B cell (primary cell): ENCODE measurements around the gene ACP3.

Source experiments
- EZH2 ChIP-seq: IDR thresholded peaks from 2 replicates; pipeline ENCODE4 v1.6.1; 2012; ENCODE audit warnings: borderline replicate concordance, low read depth, mild to moderate bottlenecking, moderate library complexity, low read length; ENCODE audit not compliant: insufficient read depth, poor library complexity, severe bottlenecking
- TF ChIP-seq, protein P1 (sequence below): fragments of 200-600 bp; IDR thresholded peaks from one replicate; pipeline ENCODE4 v1.8.0; 2022; ENCODE audit warnings: antibody characterized with exemption, mild to moderate bottlenecking

DNA sequence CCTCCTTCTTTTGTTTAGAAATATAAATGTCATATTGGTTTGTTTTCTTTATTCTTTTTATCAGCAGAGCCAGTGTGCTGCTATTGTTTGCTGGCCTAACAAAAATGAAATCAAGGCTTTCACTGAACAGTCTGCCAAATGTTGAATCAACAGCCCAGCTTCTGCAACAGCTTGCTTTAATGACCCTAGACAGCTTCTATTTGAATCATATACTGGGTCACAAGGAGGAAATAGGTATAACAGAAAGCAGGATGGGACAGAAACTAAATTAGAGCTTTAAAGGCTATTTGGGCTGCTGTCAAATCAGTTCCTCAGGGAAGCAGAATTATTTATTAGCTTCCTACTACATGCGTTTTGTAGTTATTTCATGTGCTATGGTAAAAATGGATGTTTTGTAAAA, 88.0 kb downstream of the ACP3 start:
- TF ChIP-seq, protein P1, sequence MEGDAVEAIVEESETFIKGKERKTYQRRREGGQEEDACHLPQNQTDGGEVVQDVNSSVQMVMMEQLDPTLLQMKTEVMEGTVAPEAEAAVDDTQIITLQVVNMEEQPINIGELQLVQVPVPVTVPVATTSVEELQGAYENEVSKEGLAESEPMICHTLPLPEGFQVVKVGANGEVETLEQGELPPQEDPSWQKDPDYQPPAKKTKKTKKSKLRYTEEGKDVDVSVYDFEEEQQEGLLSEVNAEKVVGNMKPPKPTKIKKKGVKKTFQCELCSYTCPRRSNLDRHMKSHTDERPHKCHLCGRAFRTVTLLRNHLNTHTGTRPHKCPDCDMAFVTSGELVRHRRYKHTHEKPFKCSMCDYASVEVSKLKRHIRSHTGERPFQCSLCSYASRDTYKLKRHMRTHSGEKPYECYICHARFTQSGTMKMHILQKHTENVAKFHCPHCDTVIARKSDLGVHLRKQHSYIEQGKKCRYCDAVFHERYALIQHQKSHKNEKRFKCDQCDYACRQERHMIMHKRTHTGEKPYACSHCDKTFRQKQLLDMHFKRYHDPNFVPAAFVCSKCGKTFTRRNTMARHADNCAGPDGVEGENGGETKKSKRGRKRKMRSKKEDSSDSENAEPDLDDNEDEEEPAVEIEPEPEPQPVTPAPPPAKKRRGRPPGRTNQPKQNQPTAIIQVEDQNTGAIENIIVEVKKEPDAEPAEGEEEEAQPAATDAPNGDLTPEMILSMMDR = no peak
- TF ChIP-seq EZH2 = no peak
